HG03342 (cell line): ENCODE measurements around the gene ELF4.
A peak's percentile ranks its signal among the peaks of the same experiment; 100 is the strongest.

Experiments
- ATAC-seq: cut with Tn5 transposase; IDR thresholded peaks from one replicate; pipeline ENCODE4 v1.9.1; 2021; ENCODE audit warnings: mild to moderate bottlenecking, moderate library complexity; ENCODE audit not compliant: unreplicated experiment

The ELF4 gene

GRCh38 chrX:130110379-130111219, at the start of gene ELF4:
ELF4 (minus strand) TSS chrX:130110497; CDS start chrX:130081330, 29,167 bp downstream.
- peak; percentile 30 for ATAC-seq

DNA sequence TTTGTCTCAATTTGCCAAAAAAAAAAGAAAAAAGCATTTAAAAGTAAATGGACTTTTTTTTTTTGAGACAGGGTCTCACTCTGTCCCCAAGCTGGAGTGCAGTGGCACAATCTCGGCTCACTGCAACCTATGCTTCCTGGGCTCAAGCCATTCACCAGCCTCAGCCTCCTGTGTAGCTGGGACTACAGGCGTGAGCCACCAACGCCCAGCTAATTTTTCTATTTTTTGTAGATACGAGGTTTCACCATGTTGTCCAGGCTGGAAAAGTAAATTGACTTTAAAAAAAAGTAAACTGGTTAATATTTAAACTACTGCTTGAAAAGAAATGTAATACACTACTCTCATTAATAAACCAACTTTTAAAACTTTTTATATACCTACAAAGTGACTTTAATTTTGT, 49.5 kb upstream of the ELF4 start:
- no peak for ATAC-seq

DNA sequence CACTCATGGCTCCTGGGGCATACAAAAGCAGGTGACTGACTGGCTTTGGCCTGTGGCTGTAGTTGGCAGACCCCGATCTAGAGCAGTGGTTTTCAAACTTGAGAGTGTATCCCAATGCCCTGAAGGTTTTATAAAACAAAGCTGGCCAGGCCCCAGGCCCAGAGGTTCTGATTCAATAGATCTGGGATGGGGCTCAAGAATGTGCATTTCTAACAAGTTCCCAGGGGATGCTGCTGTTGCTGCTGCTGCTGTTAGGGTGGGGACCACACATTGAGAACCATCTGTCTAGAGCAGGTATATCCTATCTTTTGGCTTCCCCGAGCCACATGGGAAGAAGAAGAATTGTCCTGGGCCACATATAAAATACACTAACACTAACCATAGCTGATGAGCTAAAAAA, 48.0 kb upstream of the ELF4 start:
- ATAC-seq, result no peak

GRCh38 chrX:130155564-130155963, 45.3 kb upstream of the ELF4 start:
- ATAC-seq, result no peak

DNA sequence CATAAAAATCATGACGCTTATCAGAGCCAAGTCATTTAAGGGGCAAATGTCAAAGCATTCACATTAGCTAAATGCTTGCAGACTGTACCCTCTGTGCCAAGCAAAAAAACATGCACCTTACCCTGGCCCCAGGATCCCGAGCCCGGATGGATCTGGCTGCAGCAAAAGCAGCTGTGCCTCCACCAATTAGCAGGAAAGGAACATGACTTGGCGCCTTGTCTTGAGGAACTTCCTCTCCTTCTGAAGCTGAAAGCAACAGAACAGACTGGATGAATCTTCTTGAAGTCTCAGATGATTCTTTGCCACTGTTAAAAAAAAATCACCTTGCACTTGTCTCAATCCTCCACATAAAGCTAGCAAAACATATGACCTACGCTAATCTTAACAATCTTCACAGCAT, 37.3 kb upstream of the ELF4 start:
- no peak for ATAC-seq

DNA sequence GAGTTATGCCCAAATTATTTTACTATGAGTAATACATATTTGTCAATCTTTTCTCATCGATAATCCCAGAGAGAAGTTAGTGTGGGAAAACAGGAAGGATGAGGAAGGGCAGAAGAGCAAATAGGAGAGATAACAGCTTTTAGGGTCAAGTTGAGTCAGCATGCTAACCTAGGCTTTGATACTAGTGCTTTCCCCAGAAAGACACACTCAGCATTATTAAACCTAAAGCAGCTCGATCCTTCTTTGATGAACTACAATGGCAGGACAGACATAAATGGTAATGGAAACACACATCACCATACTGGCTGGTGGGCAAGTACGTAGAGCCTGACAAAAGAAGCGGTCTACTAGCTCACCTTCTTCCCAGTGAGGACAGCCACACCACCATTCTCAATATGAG, 34.8 kb upstream of the ELF4 start:
- ATAC-seq, result no peak

- ATAC-seq, result no peak
Measured at GRCh38 chrX:130144509-130144908, 34.2 kb upstream of the ELF4 start.

DNA sequence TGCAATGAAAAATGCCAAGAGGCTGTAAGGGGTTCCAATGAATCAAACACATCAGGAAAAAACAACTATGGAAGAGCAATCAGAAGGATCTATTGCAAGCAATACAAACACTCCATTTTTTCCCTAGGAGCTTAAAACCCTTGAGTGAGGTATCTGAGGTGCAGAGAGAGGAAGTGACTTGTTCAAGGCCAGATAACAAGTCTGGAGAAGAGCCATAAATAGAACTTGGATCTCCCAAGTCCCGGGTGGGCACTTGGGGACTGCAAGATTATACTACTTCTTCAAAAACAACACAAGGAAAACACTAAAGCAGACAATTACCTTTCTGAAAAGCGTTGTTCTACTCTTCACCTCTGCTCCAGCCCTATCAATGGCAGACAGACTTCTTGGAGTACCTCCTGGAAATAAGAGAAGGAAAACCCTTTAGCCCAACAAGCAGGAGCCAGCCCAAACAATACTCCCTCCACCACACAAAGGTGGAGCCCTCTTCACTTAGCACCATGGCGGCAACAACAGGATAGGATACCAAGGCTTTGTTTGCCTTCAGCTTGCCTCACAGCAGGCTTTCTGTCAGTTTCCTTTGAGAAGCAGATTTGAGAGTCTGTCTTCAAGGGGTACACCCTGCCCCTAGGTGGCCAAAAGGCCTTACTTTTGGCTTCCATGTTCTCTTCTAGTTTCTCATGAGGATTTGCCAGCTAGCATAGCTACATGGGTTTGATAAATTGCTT, 29.3 kb upstream of the ELF4 start:
- no peak for ATAC-seq

DNA sequence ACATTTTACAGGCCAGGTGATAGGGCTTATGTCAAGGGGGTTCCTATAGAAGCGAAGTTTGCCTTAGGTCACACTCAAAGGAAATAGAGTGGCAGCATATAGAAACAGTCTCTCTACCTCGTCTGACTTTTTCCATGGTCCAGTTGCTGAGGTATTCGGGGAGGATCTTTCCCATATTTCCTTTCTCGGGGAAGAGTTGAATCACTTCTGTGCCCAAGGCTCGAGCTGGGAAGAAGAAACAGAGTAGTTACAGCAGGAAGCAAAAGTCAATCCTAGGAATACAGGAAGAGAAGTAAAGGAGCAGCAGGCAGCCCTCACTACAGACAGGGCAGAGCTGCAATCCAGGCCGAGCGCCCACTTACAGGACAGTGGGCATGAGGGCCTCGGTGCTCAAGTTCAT, 26.7 kb upstream of the ELF4 start:
- ATAC-seq, result no peak

DNA sequence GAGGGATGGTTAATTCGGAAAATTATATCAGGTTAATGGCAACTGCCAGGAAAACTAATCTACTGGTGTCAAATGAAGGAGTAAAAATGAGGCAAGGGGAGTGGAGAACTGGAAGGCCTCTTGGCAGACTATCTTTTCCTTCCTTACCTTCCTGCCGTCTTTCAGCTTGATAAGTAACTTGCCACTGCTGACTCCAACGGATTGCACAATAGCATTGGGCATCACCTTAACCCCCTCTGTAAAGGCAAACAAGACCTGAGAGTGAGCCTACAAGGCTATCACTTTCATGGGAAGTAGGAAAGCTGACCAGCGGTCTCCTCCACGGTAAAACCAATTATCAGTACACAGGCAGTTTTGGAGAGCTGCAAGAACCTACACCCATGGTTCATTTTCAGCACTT, 26.2 kb upstream of the ELF4 start:
- no peak for ATAC-seq

- ATAC-seq, result no peak
Measured at GRCh38 chrX:130130990-130131389, 20.7 kb upstream of the ELF4 start.

- no peak for ATAC-seq
Measured at GRCh38 chrX:130125091-130125874, 15.0 kb upstream of the ELF4 start.

GRCh38 chrX:130124577-130124976, 14.3 kb upstream of the ELF4 start:
- no peak for ATAC-seq

GRCh38 chrX:130121505-130121800, 11.2 kb upstream of the ELF4 start:
- ATAC-seq, result no peak

GRCh38 chrX:130120746-130121504, 10.6 kb upstream of the ELF4 start:
- peak; percentile 59 for ATAC-seq

- peak; percentile 31 for ATAC-seq
Measured at GRCh38 chrX:130120321-130120731, 10.0 kb upstream of the ELF4 start.

- ATAC-seq, result no peak
Measured at GRCh38 chrX:130119312-130119898, 9.1 kb upstream of the ELF4 start.

GRCh38 chrX:130118441-130119311, 8.4 kb upstream of the ELF4 start:
- no peak for ATAC-seq

GRCh38 chrX:130117166-130117565, 6.9 kb upstream of the ELF4 start:
- no peak for ATAC-seq
